Coronary artery (tissue), 2 donors: ENCODE results near the gene MAP3K20.

Experiments
- DNase-seq: peaks from one replicate; pipeline ENCODE4 v3.0.0-alpha.2; 2017; ENCODE audit warnings: low spot score
- H3K27ac ChIP-seq, 2 donors: fragments of 200-600 bp; sonication (generic); one replicate each; pipeline ENCODE4 v1.5.1; 2016 to 2019
- H3K4me3 ChIP-seq: fragments of 200-600 bp; sonication (generic); 2 replicates; pipeline ENCODE4 v1.5.1; 2016; ENCODE audit warnings: mild to moderate bottlenecking, moderate library complexity
- CTCF ChIP-seq: fragments of 200-600 bp; sonication (generic); IDR thresholded peaks from one replicate; pipeline ENCODE4 v1.5.1; 2019; ENCODE audit warnings: antibody characterized with exemption

The MAP3K20 gene

GRCh38 chr2:173095356-173095755 is 19.7 kb downstream of the MAP3K20 start:
- DNase-seq = no peak
- Histone ChIP-seq H3K27ac (peak overlapping the region in 1 of 2 donors; percentile 18), H3K4me3 (no peak overlapping the region)
- no peak for TF ChIP-seq CTCF

DNA sequence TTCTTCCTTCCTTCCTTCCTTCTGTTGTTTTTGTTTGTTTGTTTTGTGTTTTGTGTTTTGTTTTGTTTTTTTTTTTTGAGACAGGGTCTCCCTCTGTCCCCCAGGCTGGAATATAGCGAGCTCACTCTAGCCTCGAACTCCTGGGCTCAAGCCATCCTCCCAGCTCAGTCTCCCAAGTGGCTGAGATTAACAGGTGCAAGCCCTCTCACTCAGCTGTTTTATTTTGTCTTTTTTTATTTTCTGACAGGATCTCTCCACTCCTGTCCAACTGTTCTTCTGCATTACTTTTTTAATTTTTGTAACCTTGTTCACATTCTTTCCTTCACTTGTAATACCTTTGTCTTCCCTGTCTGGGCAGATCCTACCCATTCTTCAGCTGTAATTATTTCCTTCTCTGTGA is 23.6 kb downstream of the MAP3K20 start:
- H3K27ac ChIP-seq = no peak overlapping the region
- no peak for DNase-seq
- TF ChIP-seq CTCF = no peak
- no peak overlapping the region for H3K4me3 ChIP-seq

DNA sequence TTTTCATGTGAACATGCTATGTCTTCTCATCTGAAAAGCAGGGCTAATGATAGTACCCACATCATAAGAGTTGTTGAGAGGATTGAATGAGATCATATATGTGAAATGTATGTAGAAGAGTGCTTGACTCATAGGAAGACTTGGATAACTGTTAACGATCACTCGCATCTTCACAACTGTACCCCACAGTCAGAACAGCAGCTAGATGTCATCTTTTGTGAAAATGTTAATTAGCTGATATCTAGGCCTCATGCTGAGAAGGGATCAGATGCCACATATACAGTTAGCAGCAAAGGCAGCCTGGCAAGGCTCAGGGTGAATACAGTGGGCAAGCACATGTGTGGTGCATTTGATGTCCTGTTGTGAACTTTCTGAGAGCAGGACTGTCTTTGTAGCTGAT is 24.2 kb downstream of the MAP3K20 start:
- TF ChIP-seq CTCF = no peak

GRCh38 chr2:173101687-173102086 is 26.0 kb downstream of the MAP3K20 start:
- no peak for DNase-seq
- no peak overlapping the region for H3K27ac ChIP-seq
- no peak overlapping the region for H3K4me3 ChIP-seq
- TF ChIP-seq CTCF = no peak

More for the DNA sequence above, 24.2 kb downstream of the MAP3K20 start:
- Histone ChIP-seq H3K27ac (no peak overlapping the region), H3K4me3 (no peak overlapping the region)
- no peak for DNase-seq

- DNase-seq = no peak
- no peak for TF ChIP-seq CTCF
- H3K27ac ChIP-seq = no peak overlapping the region
- H3K4me3 ChIP-seq = no peak overlapping the region
Observed at GRCh38 chr2:173104156-173104555, 28.5 kb downstream of the MAP3K20 start.

DNA sequence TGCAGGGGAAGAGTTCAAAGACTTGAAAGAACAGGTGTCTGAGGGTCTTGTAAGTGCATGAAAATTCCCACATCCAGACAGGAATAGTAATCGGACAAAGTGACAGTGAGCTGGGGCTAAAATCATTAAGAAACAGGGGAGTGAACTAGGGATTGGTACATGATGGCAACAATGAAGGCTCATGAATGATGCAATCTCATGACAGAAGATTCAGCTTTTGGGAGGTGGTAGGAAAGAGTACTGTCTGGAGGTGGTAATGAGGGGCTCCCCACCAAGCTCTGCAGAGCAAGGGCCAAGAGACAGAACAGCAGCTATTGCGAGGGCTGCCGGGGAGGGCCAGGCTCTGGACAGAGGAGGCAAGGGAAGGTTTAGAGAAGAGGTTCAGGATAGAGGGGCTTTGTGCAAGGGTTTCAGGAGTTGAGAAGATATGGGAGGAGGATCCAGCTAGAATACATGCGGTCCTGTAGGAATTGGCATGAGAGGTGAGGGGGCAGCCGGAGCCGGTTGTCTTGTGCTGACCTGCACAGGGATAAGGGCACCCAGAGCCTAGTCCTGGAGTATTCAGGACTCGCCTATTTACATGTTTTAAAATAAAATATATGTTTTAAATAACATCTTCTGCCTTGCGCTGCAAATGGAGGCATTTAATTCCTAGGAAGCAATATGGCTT is 31.4 kb downstream of the MAP3K20 start:
- TF ChIP-seq CTCF = no peak
- Histone ChIP-seq H3K4me3 (no peak overlapping the region), H3K27ac (no peak overlapping the region)
- DNase-seq = no peak

DNA sequence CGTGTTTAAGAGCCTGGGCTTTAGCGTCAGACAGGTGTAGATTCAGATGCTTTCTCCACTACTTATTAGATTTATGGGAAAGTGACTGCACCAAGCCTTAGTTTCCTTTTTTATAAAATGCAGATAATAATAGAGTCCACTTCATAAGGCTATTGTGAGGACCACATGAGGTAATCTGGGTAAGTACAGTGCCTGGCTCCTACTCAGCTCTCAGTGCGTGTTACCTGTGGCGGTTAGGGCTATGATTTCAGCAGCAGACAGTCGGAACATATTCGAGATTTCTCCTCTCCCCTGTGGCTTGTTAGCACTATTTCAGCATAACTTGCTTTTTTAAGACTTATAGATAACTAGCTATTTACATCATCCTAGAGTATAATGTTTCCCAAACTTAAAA is 32.0 kb downstream of the MAP3K20 start:
- no peak for DNase-seq
- TF ChIP-seq CTCF = no peak
- Histone ChIP-seq H3K4me3 (no peak overlapping the region), H3K27ac (no peak overlapping the region)
